ENCODE results near the gene SDF4.

Gene SDF4

GRCh38 chr1:1222575-1223225 is 9.1 kb downstream of the SDF4 start:
- TF ChIP-seq CTCF (conservative IDR thresholded peaks at IDR 0.05; ENCODE audit: low read length): no peak
- no peak overlapping the region for H3K4me3 ChIP-seq (ENCODE audit: low read length)
- no peak for DNase-seq (ENCODE audit: low read depth)

GRCh38 chr1:1221887-1222574 is 9.8 kb downstream of the SDF4 start:
- H3K4me3 ChIP-seq (ENCODE audit: low read length): no peak overlapping the region
- TF ChIP-seq CTCF (conservative IDR thresholded peaks at IDR 0.05; ENCODE audit: low read length): no peak
- no peak for DNase-seq (ENCODE audit: low read depth)

GRCh38 chr1:1220197-1220596 is 11.6 kb downstream of the SDF4 start:
- TF ChIP-seq CTCF (conservative IDR thresholded peaks at IDR 0.05; ENCODE audit: low read length): no peak
- no peak overlapping the region for H3K4me3 ChIP-seq (ENCODE audit: low read length)
- DNase-seq (ENCODE audit: low read depth): no peak

GRCh38 chr1:1219341-1219740 is 12.5 kb downstream of the SDF4 start:
- TF ChIP-seq CTCF (conservative IDR thresholded peaks at IDR 0.05; ENCODE audit: low read length): no peak
- DNase-seq (ENCODE audit: low read depth): no peak
- H3K4me3 ChIP-seq (ENCODE audit: low read length): no peak overlapping the region

- no peak for TF ChIP-seq CTCF (conservative IDR thresholded peaks at IDR 0.05; ENCODE audit: low read length)
- no peak for DNase-seq (ENCODE audit: low read depth)
Measured at GRCh38 chr1:1218524-1219200, 13.1 kb downstream of the SDF4 start.

GRCh38 chr1:1217621-1218523 is 13.9 kb downstream of the SDF4 start:
- TF ChIP-seq CTCF (conservative IDR thresholded peaks at IDR 0.05; ENCODE audit: low read length): no peak
- no peak for DNase-seq (ENCODE audit: low read depth)
- no peak overlapping the region for H3K4me3 ChIP-seq (ENCODE audit: low read length)

More at GRCh38 chr1:1218524-1219200, 13.1 kb downstream of the SDF4 start:
- H3K4me3 ChIP-seq (ENCODE audit: low read length): no peak overlapping the region

Data from AG10803 (cell line).